ENCODE data around the gene MT1G. TPM values are rescaled to one million over a fixed set of nuclear protein-coding genes. Genes with fewer than 3 reads are reported as not detected.
"Not testable (repeated sequence)": the region's sequence is repeated elsewhere in the genome, so short reads cannot be mapped to it uniquely, and the experiment has no call there.

Gene MT1G
- total RNA-seq, 2 experiments from 2014 or later: 14.7 TPM

DNA sequence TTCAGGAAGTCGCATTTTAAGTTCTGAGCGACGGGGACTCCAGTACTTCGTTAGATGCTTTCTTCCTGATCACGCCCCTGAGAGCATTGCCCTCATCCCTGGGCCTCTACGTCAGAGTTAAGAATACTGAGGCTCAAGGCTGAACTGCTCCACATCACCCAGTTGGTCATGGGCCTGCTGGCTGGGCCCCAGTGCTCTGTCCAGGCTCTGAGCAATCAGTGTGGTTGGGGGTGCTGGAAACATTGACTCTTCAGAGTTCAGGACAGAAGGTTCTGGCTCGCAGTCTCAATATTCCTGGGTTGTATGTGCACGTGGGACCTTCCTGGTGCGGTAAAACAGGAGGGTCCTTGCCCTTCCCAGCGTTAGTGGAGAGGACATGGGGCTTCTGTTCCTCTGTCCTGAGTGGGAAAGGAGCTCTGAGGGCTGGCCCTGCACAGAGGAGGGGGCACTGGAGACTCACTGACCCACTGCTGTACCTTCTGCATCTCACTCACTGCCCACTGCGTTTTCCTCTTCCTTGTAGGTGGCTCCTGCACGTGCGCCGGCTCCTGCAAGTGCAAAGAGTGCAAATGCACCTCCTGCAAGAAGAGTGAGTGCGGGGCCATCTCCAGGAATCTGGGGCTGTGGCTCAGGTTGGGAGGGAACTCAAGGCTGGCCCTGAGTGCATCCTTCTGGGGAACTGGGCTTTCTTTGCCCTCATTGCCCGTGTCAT, 41.8 kb downstream of the MT1G start:
- POLR2A ChIA-PET: interaction anchor here (0.7 to 3.0 kb wide), 8 partner anchors 8 to 56 kb away, joined by 3 to 31 read pairs (median 5); partner anchors contain the start of genes MT1F, MT1X and MT2A
- Mint-ChIP-seq H3K4me3 (peak overlapping the region; percentile 71), H3K36me3 (ENCODE audit: low read depth) (no peaks in the 10 kb centered on the region), H3K4me1 (peaks cover 14% of the 10 kb centered on the region), H3K27ac (peak overlapping the region; percentile 55), H3K27me3 (peaks cover 31% of the 10 kb centered on the region), H3K9me3 (ENCODE audit: low read depth) (no peaks in the 10 kb centered on the region)
- peak; percentile 29 for DNase-seq
- intact Hi-C loops (cut with DNase I, micrococcal nuclease): loop anchor here (1.0 to 2.0 kb wide), 7 partner anchors 17 to 56 kb away; partner anchors contain the start of genes MT1F (in 1 of the 2), MT1G (in 1 of the 2), MT1H (in 1 of the 2) and MT1X (in 1 of the 2)
- CTCF ChIA-PET: interaction anchor here (0.7 to 1.2 kb wide), 5 partner anchors 15 to 37 kb away, joined by 3 to 9 read pairs (median 6); partner anchors contain the start of gene MT2A
- peak; percentile 28 for ATAC-seq

DNA sequence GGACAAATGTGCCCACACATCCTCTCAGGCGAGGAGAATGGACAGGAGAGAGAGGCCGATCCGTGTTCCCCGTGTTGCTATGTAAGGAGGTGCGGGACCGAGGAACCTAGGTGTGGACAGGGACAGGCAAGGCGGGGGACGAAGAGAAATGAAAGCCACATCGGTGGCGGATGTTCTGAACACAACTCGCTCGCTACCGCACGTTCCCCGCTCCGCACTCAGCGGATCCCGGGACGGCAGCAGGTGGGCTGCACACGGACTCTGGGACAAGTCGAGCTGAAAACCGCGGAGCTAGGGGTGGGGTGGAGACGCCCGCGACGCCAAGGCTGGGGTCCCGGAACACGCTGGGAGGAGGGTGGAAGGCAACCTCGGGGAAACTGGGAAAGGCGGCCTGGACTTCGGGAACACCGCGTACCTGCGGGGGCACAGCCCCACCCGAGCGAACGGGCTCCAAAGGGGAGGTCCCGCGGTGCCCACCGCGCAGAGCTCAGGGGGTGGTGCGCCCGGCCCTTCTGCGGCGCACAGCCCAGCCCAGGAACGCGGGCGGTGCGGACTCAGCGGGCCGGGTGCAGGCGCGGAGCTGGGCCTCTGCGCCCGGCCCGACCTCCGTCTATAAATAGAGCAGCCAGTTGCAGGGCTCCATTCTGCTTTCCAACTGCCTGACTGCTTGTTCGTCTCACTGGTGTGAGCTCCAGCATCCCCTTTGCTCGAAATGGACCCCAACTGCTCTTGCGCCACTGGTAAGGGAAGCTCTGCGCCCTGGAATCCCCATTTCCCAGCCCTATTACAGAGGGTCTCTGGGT, 42.5 kb downstream of the MT1G start, which contains the start of gene MT1E:
MT1E (plus strand) TSS at position 642 of the 803 bp plus-strand sequence; CDS start at position 713, 71 bp downstream.
- Mint-ChIP-seq H3K27ac (peak within 1 kb of the TSS; percentile 79), H3K4me3 (peak within 1 kb of the TSS; percentile 71), H3K27me3 (peaks cover 26% of the 10 kb centered on the region), H3K4me1 (peaks cover 14% of the 10 kb centered on the region), H3K36me3 (ENCODE audit: low read depth) (no peaks in the 10 kb centered on the region), H3K9me3 (ENCODE audit: low read depth) (no peaks in the 10 kb centered on the region)
- DNase-seq: peak; percentile 82
- ATAC-seq: peak; percentile 88
- ChIA-PET CTCF (interaction anchor here (0.6 to 1.2 kb wide), 6 partner anchors 10 to 37 kb away, joined by 3 to 9 read pairs (median 5); partner anchors contain the start of gene MT2A), POLR2A (interaction anchor here (0.7 to 3.0 kb wide), 8 partner anchors 8 to 57 kb away, joined by 3 to 31 read pairs (median 5); partner anchors contain the start of genes MT1F, MT1X and MT2A)
- intact Hi-C loops (cut with DNase I, micrococcal nuclease): loop anchor here (1.0 to 2.0 kb wide), 7 partner anchors 16 to 57 kb away; partner anchors contain the start of genes MT1F (in 1 of the 2), MT1G (in 1 of the 2), MT1H (in 1 of the 2) and MT1X (in 1 of the 2)

DNA sequence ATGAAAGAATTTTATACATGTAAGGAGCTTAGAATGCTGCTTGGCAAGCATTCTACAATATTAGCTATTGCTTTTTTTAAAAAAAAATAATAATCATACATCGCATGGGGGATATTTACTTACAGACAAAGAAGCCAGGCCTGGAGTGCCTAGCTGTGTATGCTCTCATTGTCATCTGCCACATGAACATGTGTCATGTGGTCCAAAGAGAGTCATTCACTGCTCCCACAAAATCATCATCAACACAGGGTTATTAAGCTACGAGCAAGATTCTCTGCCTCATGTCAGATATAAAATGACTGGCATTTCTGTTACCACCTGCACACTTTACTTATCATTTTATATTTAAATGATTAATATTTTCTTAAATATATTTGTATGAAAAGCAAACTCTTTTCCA, 44.2 kb downstream of the MT1G start:
- Mint-ChIP-seq H3K4me3 (no peak overlapping the region), H3K27me3 (peaks cover 23% of the 10 kb centered on the region), H3K36me3 (ENCODE audit: low read depth) (no peaks in the 10 kb centered on the region), H3K9me3 (ENCODE audit: low read depth) (no peaks in the 10 kb centered on the region), H3K4me1 (peaks cover 14% of the 10 kb centered on the region), H3K27ac (no peak overlapping the region)
- CTCF ChIA-PET: interaction anchor here (0.7 to 1.7 kb wide), 6 partner anchors 9 to 80 kb away, joined by 3 to 6 read pairs (median 4); no protein-coding TSS in a partner anchor
- DNase-seq: no peak
- intact Hi-C loops (cut with DNase I, micrococcal nuclease): loop anchor here in 1 of 2 experiments (2.0 kb wide), 2 partner anchors 19 to 45 kb away; partner anchors contain the start of genes MT1G and MT1H
- POLR2A ChIA-PET: interaction anchor here (0.6 to 1.1 kb wide), 3 partner anchors 13 to 562 kb away, joined by 3 to 4 read pairs (median 3); partner anchors contain the start of genes PSME3IP1 and RSPRY1
- ATAC-seq: no peak

DNA sequence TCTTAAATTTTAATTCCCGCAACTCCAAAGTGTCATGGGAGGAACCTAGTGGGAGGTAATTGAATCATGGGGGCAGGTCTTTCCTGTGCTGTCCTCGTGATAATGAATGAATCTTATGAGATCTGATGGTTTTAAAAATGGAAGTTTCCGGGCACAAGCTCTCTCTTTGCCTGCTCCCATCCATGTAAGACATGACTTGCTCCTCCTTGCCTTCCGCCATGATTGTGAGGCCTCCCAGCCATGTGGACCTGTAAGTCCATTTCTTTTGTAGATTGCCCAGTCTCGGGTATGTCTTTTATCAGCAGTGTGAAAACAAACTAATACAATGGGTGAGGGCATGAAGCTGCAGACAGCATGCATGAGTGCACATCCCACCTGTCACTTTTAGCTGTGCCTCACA, 44.7 kb downstream of the MT1G start:
- H3K9me3 Mint-ChIP-seq (ENCODE audit: low read depth); H3K27ac Mint-ChIP-seq; H3K36me3 Mint-ChIP-seq (ENCODE audit: low read depth); intact Hi-C loops (cut with DNase I, micrococcal nuclease); DNase-seq; H3K4me3 Mint-ChIP-seq; ATAC-seq: not testable (repeated sequence)
- Mint-ChIP-seq H3K4me1 (peaks cover 14% of the 10 kb centered on the region), H3K27me3 (peaks cover 25% of the 10 kb centered on the region)
- ChIA-PET CTCF (interaction anchor here (1.0 to 1.7 kb wide), 5 partner anchors 9 to 81 kb away, joined by 3 to 6 read pairs (median 4); no protein-coding TSS in a partner anchor), POLR2A (interaction anchor here (0.6 to 1.1 kb wide), 3 partner anchors 13 to 563 kb away, joined by 3 to 4 read pairs (median 3); partner anchors contain the start of genes PSME3IP1 and RSPRY1)

DNA sequence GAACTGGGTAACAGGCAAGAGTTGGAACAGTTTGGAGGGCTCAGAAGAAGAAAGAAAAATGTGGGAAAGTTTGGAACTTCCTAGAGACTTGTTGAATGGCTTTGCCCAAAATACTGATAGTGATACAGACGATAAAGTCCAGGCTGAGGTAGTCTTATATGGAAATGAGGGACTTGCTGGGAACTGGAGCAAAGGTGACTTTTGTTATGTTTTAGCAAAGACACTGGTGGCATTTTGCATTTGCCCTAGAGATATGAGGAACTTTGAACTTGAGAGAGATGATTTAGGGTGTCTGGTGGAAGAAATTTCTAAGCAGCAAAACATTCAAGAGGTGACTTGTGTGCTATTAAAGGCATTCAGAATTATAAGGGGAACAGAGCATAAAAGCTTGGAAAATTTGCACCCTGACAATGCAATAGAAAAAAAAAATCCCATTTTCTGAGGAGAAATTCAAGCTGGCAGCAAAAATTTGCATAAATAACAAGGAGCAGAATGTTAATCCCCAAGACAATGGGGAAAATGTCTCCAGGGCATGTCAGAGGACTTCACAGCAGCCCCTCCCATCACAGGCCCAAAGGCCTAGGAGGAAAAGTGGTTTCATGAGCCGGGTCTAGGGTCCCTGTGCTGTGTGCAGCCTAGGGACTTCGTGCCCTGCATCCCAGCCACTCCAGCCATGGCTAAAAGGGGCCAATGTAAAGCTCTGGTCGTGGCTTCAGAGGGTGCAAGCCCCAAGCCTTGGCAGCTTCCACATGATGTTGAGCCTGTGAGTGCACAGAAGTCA, 46.0 kb downstream of the MT1G start:
- H3K9me3 Mint-ChIP-seq (ENCODE audit: low read depth); H3K4me3 Mint-ChIP-seq; ATAC-seq; intact Hi-C loops (cut with DNase I, micrococcal nuclease); H3K36me3 Mint-ChIP-seq (ENCODE audit: low read depth); H3K27ac Mint-ChIP-seq; DNase-seq; POLR2A ChIA-PET: not testable (repeated sequence)
- CTCF ChIA-PET: interaction anchor here (0.6 to 1.1 kb wide), 3 partner anchors 13 to 106 kb away, joined by 3 to 5 read pairs (median 3); no protein-coding TSS in a partner anchor
- peaks cover 27% of the 10 kb centered on the region for H3K27me3 Mint-ChIP-seq
- peaks cover 23% of the 10 kb centered on the region for H3K4me1 Mint-ChIP-seq

DNA sequence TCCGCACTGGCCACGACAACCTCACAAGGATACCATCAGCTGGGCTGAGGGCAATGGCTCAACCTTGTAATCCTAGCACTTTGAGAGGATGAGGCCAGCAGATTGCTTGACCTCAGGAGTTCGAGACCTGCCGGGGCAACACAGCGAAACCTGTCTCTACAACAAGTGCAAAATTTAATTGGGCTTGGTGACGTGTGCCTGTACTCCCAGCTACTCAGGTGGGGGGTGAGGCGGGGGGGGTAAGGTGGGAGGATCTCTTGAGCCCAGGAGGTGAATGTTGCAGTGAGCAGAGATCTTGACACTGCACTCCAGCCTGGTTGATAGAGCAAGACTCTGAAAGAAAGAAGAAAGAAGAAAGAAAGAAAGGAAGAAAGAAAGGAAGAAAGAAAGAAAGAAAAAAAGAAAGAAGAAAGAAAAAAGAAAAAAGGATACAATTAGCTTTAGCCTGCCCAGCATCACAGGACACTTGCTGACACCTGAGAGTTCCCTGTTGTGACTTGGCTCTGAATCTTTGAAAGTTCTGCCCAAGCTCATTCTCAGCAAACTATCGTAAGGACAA, 47.4 kb downstream of the MT1G start:
- intact Hi-C loops (cut with DNase I, micrococcal nuclease): no loop called here
- DNase-seq (no peak), ATAC-seq (no peak)
- ChIA-PET POLR2A (no interaction called here), CTCF (interaction anchor here (0.7 to 0.9 kb wide), 2 partner anchors 8 to 317 kb away, joined by 3 read pairs; no protein-coding TSS in a partner anchor)
- no peak overlapping the region for H3K4me3 Mint-ChIP-seq
- H3K4me1 Mint-ChIP-seq: peaks cover 25% of the 10 kb centered on the region
- no peaks in the 10 kb centered on the region for H3K9me3 Mint-ChIP-seq (ENCODE audit: low read depth)
- peaks cover 19% of the 10 kb centered on the region for H3K27me3 Mint-ChIP-seq
- no peak overlapping the region for H3K27ac Mint-ChIP-seq
- H3K36me3 Mint-ChIP-seq (ENCODE audit: low read depth): no peaks in the 10 kb centered on the region

DNA sequence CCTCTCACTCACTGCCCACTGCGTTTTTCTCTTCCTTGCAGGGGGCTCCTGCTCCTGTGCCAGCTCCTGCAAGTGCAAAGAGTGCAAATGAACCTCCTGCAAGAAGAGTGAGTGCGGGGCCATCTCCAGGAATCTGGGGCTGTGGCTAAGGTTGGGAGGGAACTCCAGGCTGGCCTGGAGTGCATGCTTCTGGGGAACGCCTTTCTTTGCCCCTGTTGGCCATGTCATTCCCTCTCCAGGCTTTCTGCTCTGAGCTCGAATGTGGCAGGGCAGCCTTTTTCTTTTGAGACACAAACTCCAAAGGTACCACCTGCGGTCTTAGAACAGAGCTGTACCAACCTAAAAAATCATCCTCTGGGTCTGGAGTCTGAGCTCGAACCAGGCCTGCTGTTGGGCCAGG, 49.7 kb downstream of the MT1G start:
- H3K4me3 Mint-ChIP-seq: peak overlapping the region; percentile 61
- ChIA-PET CTCF (interaction anchor here (0.7 to 1.2 kb wide), 4 partner anchors 9 to 17 kb away, joined by 3 to 4 read pairs (median 3); partner anchors contain the start of gene MT2A), POLR2A (interaction anchor here (1.1 to 1.6 kb wide), 2 partner anchors 7 to 10 kb away, joined by 4 to 5 read pairs; partner anchors contain the start of genes MT1E and MT2A)
- H3K27me3 Mint-ChIP-seq: peaks cover 11% of the 10 kb centered on the region
- H3K27ac Mint-ChIP-seq: no peak overlapping the region
- DNase-seq: no peak
- intact Hi-C loops (cut with DNase I, micrococcal nuclease): loop anchor here in 1 of 2 experiments (10.0 kb wide), 1 partner anchor 567 kb away; the partner anchor contains the start of genes PSME3IP1 and RSPRY1
- no peaks in the 10 kb centered on the region for H3K36me3 Mint-ChIP-seq (ENCODE audit: low read depth)
- ATAC-seq: no peak
- H3K9me3 Mint-ChIP-seq (ENCODE audit: low read depth): no peaks in the 10 kb centered on the region
- peaks cover 41% of the 10 kb centered on the region for H3K4me1 Mint-ChIP-seq

DNA sequence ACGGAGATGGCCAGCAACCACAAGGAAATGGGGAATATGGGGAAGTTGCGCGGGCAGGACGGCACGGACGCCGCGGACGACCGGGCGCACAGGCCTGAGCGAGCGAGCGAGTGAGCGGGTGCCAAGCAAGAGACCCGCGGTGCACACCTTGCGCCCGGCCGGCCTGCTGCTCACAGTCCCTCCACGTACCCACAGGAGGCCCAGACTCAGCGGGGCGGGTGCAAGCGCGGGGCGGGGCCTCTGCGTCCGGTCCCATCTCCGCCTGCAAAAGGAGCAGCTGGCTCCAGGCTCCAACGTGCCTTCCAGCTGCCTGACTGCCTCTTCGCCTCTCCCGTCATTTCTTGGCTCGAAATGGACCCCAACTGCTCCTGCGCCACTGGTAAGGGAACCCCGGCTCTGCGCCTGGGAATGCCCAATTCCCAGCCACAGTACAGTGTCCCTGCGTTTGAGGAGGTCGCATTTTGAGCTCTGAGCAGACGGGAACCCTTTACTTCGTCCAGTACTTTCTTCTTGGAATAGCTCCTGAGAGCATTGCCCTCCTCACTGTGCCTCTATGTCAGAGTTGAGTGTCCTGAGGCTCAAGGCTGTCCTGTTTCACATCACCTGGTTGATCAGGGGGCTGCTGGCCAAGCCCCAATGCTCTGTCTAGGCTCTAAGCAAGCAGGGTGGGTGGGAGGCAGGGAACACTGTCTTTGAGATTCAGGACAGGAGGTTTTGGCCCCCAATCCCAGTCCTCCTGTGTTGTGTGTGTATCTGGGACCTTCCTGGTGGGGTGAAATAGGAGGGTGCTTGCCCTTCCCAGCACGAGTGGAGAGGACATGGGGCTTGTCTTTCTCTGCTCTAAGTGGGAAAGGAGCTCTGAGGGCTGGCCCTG, 50.4 kb downstream of the MT1G start:
- intact Hi-C loops (cut with DNase I, micrococcal nuclease): loop anchor here in 1 of 2 experiments (10.0 kb wide), 1 partner anchor 567 kb away; the partner anchor contains the start of genes PSME3IP1 and RSPRY1
- Mint-ChIP-seq H3K9me3 (ENCODE audit: low read depth) (no peaks in the 10 kb centered on the region), H3K4me1 (peaks cover 45% of the 10 kb centered on the region)

More for the DNA sequence above, 50.4 kb downstream of the MT1G start:
- peak; percentile 69 for ATAC-seq
- Mint-ChIP-seq H3K4me3 (peak overlapping the region; percentile 61), H3K36me3 (ENCODE audit: low read depth) (no peaks in the 10 kb centered on the region), H3K27me3 (peaks cover 11% of the 10 kb centered on the region), H3K27ac (no peak overlapping the region)
- peak; percentile 83 for DNase-seq
- CTCF ChIA-PET: interaction anchor here (0.7 to 1.2 kb wide), 5 partner anchors 8 to 84 kb away, joined by 3 to 4 read pairs (median 3); partner anchors contain the start of gene MT2A
- POLR2A ChIA-PET: interaction anchor here (0.6 to 1.6 kb wide), 5 partner anchors 8 to 98 kb away, joined by 3 to 5 read pairs (median 4); partner anchors contain the start of genes MT1E and MT2A

All from activated CD4-positive, alpha-beta T cell treated with anti-CD3 and anti-CD28 coated beads for 36 hours (primary cell).